ENCODE data around the gene SAMD4B.

The SAMD4B gene

DNA sequence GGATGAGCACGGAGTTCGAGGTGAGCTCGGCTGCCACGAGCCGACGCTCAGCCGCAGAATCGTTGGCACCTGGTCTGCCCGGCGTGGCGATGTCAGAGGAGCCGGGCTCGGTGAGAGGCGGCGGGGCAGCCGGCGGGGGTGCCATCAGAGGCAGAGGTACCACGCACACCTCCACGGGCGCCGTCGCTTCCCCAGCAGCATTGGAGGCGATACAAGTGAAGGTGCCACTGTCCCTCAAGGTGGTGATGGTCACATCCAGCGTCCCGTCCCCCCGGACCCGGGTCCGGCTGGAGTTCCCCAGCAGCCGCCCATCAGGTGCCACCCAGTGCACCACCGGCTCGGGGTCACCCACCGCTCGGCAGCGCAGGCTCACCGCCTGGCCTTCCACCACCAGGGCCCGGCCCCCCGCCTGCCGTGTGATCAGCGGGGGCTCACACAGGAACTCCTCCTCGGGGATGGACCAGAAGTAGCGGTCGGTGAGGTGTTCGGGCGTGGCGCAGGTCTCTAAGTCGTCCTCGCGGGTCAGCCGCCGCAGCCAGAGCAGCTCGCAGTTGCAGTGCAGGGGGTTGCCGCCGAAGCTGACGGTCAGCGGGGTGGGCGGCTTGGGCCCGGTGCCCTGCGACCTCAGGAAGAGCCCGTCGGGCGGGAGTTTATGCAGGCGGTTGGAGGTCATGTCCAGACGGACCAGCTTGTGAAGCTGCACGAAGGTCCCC is 28.0 kb upstream of the SAMD4B start:
- Histone ChIP-seq H3K27ac (no peak overlapping the region), H3K4me3 (no peak overlapping the region)
- no peak for DNase-seq (ENCODE audit: low spot score)
- TF ChIP-seq, protein P1, sequence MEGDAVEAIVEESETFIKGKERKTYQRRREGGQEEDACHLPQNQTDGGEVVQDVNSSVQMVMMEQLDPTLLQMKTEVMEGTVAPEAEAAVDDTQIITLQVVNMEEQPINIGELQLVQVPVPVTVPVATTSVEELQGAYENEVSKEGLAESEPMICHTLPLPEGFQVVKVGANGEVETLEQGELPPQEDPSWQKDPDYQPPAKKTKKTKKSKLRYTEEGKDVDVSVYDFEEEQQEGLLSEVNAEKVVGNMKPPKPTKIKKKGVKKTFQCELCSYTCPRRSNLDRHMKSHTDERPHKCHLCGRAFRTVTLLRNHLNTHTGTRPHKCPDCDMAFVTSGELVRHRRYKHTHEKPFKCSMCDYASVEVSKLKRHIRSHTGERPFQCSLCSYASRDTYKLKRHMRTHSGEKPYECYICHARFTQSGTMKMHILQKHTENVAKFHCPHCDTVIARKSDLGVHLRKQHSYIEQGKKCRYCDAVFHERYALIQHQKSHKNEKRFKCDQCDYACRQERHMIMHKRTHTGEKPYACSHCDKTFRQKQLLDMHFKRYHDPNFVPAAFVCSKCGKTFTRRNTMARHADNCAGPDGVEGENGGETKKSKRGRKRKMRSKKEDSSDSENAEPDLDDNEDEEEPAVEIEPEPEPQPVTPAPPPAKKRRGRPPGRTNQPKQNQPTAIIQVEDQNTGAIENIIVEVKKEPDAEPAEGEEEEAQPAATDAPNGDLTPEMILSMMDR (IDR thresholded peaks at IDR 0.05) = no peak

DNA sequence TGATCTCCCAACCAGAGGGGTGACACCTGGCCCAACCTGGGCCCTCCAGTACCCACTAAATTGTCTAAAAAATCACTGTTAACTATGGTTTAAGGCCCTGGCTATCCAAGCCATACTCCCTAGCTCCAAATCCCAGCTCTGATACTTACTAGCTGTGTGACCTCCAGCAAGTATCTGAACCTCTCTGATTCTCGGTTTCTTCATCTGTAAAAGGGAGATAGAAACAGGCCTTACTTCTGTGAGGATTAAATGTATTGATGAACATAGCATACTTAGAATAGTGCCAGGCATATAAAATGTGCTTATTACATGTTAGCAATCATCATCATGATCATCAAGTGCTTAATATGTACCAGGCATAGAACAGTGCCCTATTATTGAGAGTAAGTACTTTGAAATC is 26.3 kb upstream of the SAMD4B start:
- TF ChIP-seq, protein P1 (IDR thresholded peaks at IDR 0.05) = no peak
- DNase-seq (ENCODE audit: low spot score) = no peak
- H3K27ac ChIP-seq = no peak overlapping the region
- no peak overlapping the region for H3K4me3 ChIP-seq

DNA sequence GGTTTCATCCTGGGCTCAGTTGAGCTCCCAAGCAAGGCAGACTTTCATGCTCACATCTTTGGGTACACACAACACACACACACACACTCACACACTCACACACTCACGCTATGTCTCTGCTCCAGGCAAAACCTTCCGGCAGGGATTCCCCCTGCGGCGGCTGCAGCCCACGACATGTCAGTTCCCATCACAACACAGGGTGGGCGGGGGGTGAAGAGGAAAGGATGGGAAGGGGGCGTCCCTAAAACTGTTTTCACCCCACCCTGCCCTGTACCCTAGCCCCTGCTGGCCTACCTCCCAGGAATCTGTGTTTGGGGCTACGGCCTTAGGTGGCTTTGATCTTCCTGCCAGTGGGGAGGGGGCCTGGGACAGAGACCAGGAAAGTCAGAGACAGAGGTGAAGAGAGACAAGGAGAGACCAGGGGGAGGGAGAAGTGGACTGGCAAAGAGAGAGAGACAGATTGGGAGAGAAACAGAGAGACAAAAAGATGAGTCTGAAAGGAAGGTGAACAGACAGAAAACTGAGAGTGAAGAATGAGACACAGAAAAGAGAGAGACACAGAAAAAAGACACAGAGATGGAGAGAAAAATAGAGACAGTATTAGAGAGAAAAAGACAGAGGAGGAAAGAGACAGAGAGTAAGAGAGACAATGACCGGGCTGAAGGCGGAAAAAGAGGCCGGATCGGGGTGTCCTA is 25.4 kb upstream of the SAMD4B start:
- no peak overlapping the region for H3K4me3 ChIP-seq
- H3K27ac ChIP-seq = no peak overlapping the region
- DNase-seq (ENCODE audit: low spot score) = no peak
- TF ChIP-seq, protein P1 (IDR thresholded peaks at IDR 0.05) = no peak

DNA sequence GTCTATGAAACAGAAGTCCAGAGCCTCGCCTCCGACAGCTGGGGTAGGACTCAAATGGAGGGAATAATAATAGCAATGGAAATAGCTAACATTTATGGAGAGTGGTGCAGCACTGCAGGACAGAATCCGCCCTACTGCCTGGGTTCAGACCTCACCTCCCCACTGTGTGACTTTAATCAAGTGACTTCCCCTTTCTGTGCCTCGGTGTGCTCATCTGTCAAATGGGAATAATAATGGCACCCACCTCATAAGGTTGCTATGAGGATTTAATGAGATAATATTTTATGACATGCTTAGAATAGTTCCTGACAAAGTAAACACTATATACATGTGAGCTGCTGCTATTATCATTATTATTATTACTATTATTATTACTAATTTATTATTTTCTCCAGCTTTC is 24.7 kb upstream of the SAMD4B start:
- no peak for DNase-seq (ENCODE audit: low spot score)
- TF ChIP-seq, protein P1 (IDR thresholded peaks at IDR 0.05) = no peak
- no peak overlapping the region for H3K4me3 ChIP-seq
- H3K27ac ChIP-seq = no peak overlapping the region

- TF ChIP-seq, protein P1 (IDR thresholded peaks at IDR 0.05) = no peak
- Histone ChIP-seq H3K4me3 (no peak overlapping the region), H3K27ac (no peak overlapping the region)
- no peak for DNase-seq (ENCODE audit: low spot score)
Observed at GRCh38 chr19:39318071-39318470, 24.1 kb upstream of the SAMD4B start.

DNA sequence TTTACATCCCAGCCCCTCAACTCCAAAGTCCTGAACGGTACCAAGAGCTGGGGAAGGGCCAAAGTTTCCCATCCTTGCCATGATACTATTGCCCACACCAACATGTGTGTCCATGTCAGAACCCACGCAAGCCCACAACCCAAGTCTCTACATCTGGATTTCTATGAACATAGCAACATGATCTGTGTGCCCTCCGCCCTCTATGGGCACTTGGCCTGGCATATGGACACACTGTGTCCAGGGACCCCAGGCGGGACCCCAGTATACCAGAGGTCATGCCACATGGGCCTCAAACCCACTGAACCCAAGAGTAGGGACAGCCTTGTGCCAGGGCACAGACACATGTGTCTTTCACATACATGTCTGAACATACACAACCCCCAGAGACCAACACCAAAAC is 23.5 kb upstream of the SAMD4B start:
- no peak for DNase-seq (ENCODE audit: low spot score)
- Histone ChIP-seq H3K4me3 (no peak overlapping the region), H3K27ac (no peak overlapping the region)
- TF ChIP-seq, protein P1 (IDR thresholded peaks at IDR 0.05) = no peak
